Chondrocyte (in vitro differentiated cells): ENCODE data around the gene BCAR3. TPM values are rescaled to one million over a fixed set of nuclear protein-coding genes. Genes with fewer than 3 reads are reported as not detected.
A peak's percentile ranks its signal among the peaks of the same experiment; 100 is the strongest.
"Not testable (repeated sequence)": the region's sequence is repeated elsewhere in the genome, so short reads cannot be mapped to it uniquely, and the experiment has no call there.

Experiments used
- DNase-seq: peaks from one replicate; pipeline ENCODE4 v3.0.0; 2021; ENCODE audit warnings: mixed read lengths, low spot score
- H3K27ac Mint-ChIP-seq: one replicate; pipeline ENCODE4 v1.8.0; 2021; ENCODE audit warnings: mild to moderate bottlenecking, moderate library complexity, mixed read lengths; ENCODE audit not compliant: unreplicated experiment
- H3K27me3 Mint-ChIP-seq: 2 replicates; pipeline ENCODE4 v1.8.0; 2021; ENCODE audit warnings: low read depth, mixed read lengths
- H3K36me3 Mint-ChIP-seq: 2 replicates; pipeline ENCODE4 v1.8.0; 2021; ENCODE audit warnings: low read depth, mixed read lengths
- H3K4me1 Mint-ChIP-seq: 2 replicates; pipeline ENCODE4 v1.8.0; 2021; ENCODE audit warnings: low read depth, mild to moderate bottlenecking, mixed read lengths
- H3K4me3 Mint-ChIP-seq: one replicate; pipeline ENCODE4 v1.8.0; 2021; ENCODE audit warnings: mild to moderate bottlenecking, moderate library complexity, mixed read lengths; ENCODE audit not compliant: unreplicated experiment
- H3K9me3 Mint-ChIP-seq: 2 replicates; pipeline ENCODE4 v1.8.0; 2021; ENCODE audit warnings: low read depth, mixed read lengths
- CTCF ChIP-seq: fragments of 200-600 bp; sonication (generic); IDR thresholded peaks from 2 replicates; pipeline ENCODE4 v1.5.0; 2021; ENCODE audit warnings: antibody characterized with exemption, mild to moderate bottlenecking, moderate library complexity
- total RNA-seq: library from RNA; stranded (reverse); gene quantifications from 3 replicates; pipeline ENCODE4 v1.2.1, GENCODE V29; 2021

Gene BCAR3
- total RNA-seq, 1 donor from 2014 or later: 18.5 TPM

GRCh38 chr1:93554883-93555872 lies 126.5 kb downstream of the BCAR3 start:
- H3K9me3 Mint-ChIP-seq: peaks cover 11% of the 10 kb centered on the region
- no peak for DNase-seq
- H3K36me3 Mint-ChIP-seq: peaks cover 18% of the 10 kb centered on the region
- no peak overlapping the region for H3K27ac Mint-ChIP-seq
- no peak for TF ChIP-seq CTCF
- no peaks in the 10 kb centered on the region for H3K27me3 Mint-ChIP-seq
- peaks cover 47% of the 10 kb centered on the region for H3K4me1 Mint-ChIP-seq
- H3K4me3 Mint-ChIP-seq: no peak overlapping the region

GRCh38 chr1:93553886-93554490 lies 127.6 kb downstream of the BCAR3 start:
- H3K9me3 Mint-ChIP-seq: peaks cover 11% of the 10 kb centered on the region
- H3K4me3 Mint-ChIP-seq, DNase-seq, H3K27me3 Mint-ChIP-seq: not testable (repeated sequence)
- H3K36me3 Mint-ChIP-seq: peaks cover 13% of the 10 kb centered on the region
- H3K4me1 Mint-ChIP-seq: peaks cover 47% of the 10 kb centered on the region
- peak overlapping the region; percentile 91 for H3K27ac Mint-ChIP-seq

GRCh38 chr1:93552741-93553455 lies 128.7 kb downstream of the BCAR3 start:
- peak overlapping the region; percentile 91 for H3K27ac Mint-ChIP-seq
- H3K27me3 Mint-ChIP-seq: no peaks in the 10 kb centered on the region
- no peak for TF ChIP-seq CTCF
- no peak for DNase-seq
- H3K36me3 Mint-ChIP-seq: peaks cover 11% of the 10 kb centered on the region
- H3K4me1 Mint-ChIP-seq: peaks cover 47% of the 10 kb centered on the region
- no peaks in the 10 kb centered on the region for H3K9me3 Mint-ChIP-seq
- H3K4me3 Mint-ChIP-seq: peak overlapping the region; percentile 18

- Mint-ChIP-seq H3K27me3 (no peaks in the 10 kb centered on the region), H3K27ac (no peak overlapping the region), H3K36me3 (peaks cover 18% of the 10 kb centered on the region), H3K4me1 (peaks cover 40% of the 10 kb centered on the region), H3K9me3 (no peaks in the 10 kb centered on the region), H3K4me3 (no peak overlapping the region)
- no peak for TF ChIP-seq CTCF
- no peak for DNase-seq
Measured at GRCh38 chr1:93549811-93550210, 131.8 kb downstream of the BCAR3 start.

GRCh38 chr1:93549131-93549530 lies 132.5 kb downstream of the BCAR3 start:
- Mint-ChIP-seq H3K27me3 (no peaks in the 10 kb centered on the region), H3K4me1 (peaks cover 33% of the 10 kb centered on the region), H3K4me3 (no peak overlapping the region), H3K27ac (no peak overlapping the region), H3K9me3 (no peaks in the 10 kb centered on the region), H3K36me3 (peaks cover 18% of the 10 kb centered on the region)
- DNase-seq: no peak
- TF ChIP-seq CTCF: no peak
